ENCODE results near the gene KLHL21.

- TF ChIP-seq SP1 (IDR thresholded peaks at IDR 0.05) (no peak), FOXM1 (IDR thresholded peaks at IDR 0.05; ENCODE audit: borderline replicate concordance) (no peak), LEF1 (IDR thresholded peaks at IDR 0.05; ENCODE audit: borderline replicate concordance) (no peak), FOXA1 (IDR thresholded peaks at IDR 0.05) (no peak), BHLHE40 (IDR thresholded peaks at IDR 0.05; ENCODE audit: borderline replicate concordance) (no peak), NFRKB (IDR thresholded peaks at IDR 0.05) (no peak), TARDBP (IDR thresholded peaks at IDR 0.05) (no peak), ZNF384 (IDR thresholded peaks at IDR 0.05) (no peak), SUZ12 (IDR thresholded peaks at IDR 0.05) (no peak), L3MBTL2 (conservative IDR thresholded peaks at IDR 0.05) (no peak), CTBP1 (IDR thresholded peaks at IDR 0.05; ENCODE audit: borderline replicate concordance) (no peak)
Measured at GRCh38 chr1:6590046-6590445, 12.6 kb downstream of the KLHL21 start.

All from HEK293T (cell line).